ENCODE results near the gene CAPN10. TPM values are rescaled to one million over a fixed set of nuclear protein-coding genes. Genes with fewer than 3 reads are reported as not detected.

The CAPN10 gene
- total and polyA plus RNA-seq, 2 experiments from 2014 or later, result 24.2 to 28.8 TPM

GRCh38 chr2:240567872-240568677, 18.5 kb upstream of the CAPN10 start, which contains the start of gene RNPEPL1:
Gene RNPEPL1 (plus strand): TSS chr2:240568484. CDS start chr2:240568587, 103 bp downstream.
- no peak for TF ChIP-seq EZH2phosphoT487 (IDR thresholded peaks at IDR 0.05; ENCODE audit: low read depth, severe bottlenecking, unreplicated experiment)
- TF ChIP-seq EZH2 (IDR thresholded peaks at IDR 0.05; ENCODE audit: borderline replicate concordance), result no peak
- no peak for TF ChIP-seq CTCF (IDR thresholded peaks at IDR 0.05; ENCODE audit: poor library complexity)
- peak within 1 kb of the TSS; percentile 98 for H3K4me2 ChIP-seq
- H3K79me2 ChIP-seq, result peaks cover 40% of the 10 kb centered on the region
- no peaks in the 10 kb centered on the region for H3K9me3 ChIP-seq (ENCODE audit: low read depth)
- peak within 1 kb of the TSS; percentile 83 for H3K4me3 ChIP-seq
- H2AFZ ChIP-seq, result peak within 1 kb of the TSS; percentile 75
- DNase-seq (ENCODE audit: low spot score), result peak; percentile 83
- H3K4me1 ChIP-seq (ENCODE audit: insufficient read depth), result peaks cover 26% of the 10 kb centered on the region
- WGBS (ENCODE audit: low lambda C conversion rate, missing lambda C conversion rate), result 4% methylated on average over 15 of the region's 106 CpGs
- peak within 1 kb of the TSS; percentile 95 for H3K27ac ChIP-seq
- H3K27me3 ChIP-seq, result no peaks in the 10 kb centered on the region
- H3K36me3 ChIP-seq (replicated peaks; ENCODE audit: insufficient read depth, low read depth), result no peaks in the 10 kb centered on the region
- H4K20me1 ChIP-seq (ENCODE audit: insufficient read depth, poor library complexity, severe bottlenecking), result peaks cover 13% of the 10 kb centered on the region
- no peaks in the 10 kb centered on the region for H3K9me2 ChIP-seq (replicated peaks; ENCODE audit: insufficient read depth)

- peak; percentile 85 for DNase-seq (ENCODE audit: low spot score)
- Histone ChIP-seq H3K79me2 (peaks cover 32% of the 10 kb centered on the region), H3K9me2 (replicated peaks; ENCODE audit: insufficient read depth) (no peaks in the 10 kb centered on the region), H3K27me3 (no peaks in the 10 kb centered on the region), H3K4me2 (peak overlapping the region; percentile 96), H3K27ac (peak overlapping the region; percentile 80), H3K36me3 (replicated peaks; ENCODE audit: insufficient read depth, low read depth) (no peaks in the 10 kb centered on the region), H2AFZ (peak overlapping the region; percentile 31), H3K4me1 (ENCODE audit: insufficient read depth) (peaks cover 26% of the 10 kb centered on the region), H3K9me3 (ENCODE audit: low read depth) (no peaks in the 10 kb centered on the region), H4K20me1 (ENCODE audit: insufficient read depth, poor library complexity, severe bottlenecking) (peaks cover 13% of the 10 kb centered on the region), H3K4me3 (peak overlapping the region; percentile 83)
- 7% methylated on average over 39 of the region's 93 CpGs for WGBS (ENCODE audit: low lambda C conversion rate, missing lambda C conversion rate)
- TF ChIP-seq CTCF (IDR thresholded peaks at IDR 0.05; ENCODE audit: poor library complexity), result no peak
- TF ChIP-seq EZH2phosphoT487 (IDR thresholded peaks at IDR 0.05; ENCODE audit: low read depth, severe bottlenecking, unreplicated experiment), result no peak
Observed at GRCh38 chr2:240568678-240569522, 17.6 kb upstream of the CAPN10 start.

GRCh38 chr2:240569523-240569997, 17.0 kb upstream of the CAPN10 start:
- Histone ChIP-seq H3K36me3 (replicated peaks; ENCODE audit: insufficient read depth, low read depth) (no peaks in the 10 kb centered on the region), H2AFZ (no peak overlapping the region), H3K27me3 (no peaks in the 10 kb centered on the region), H3K79me2 (peaks cover 27% of the 10 kb centered on the region), H3K4me2 (peak overlapping the region; percentile 96), H3K4me3 (peak overlapping the region; percentile 83), H3K27ac (peak overlapping the region; percentile 80), H3K9me3 (ENCODE audit: low read depth) (no peaks in the 10 kb centered on the region), H3K4me1 (ENCODE audit: insufficient read depth) (peaks cover 26% of the 10 kb centered on the region), H4K20me1 (ENCODE audit: insufficient read depth, poor library complexity, severe bottlenecking) (peaks cover 13% of the 10 kb centered on the region), H3K9me2 (replicated peaks; ENCODE audit: insufficient read depth) (no peaks in the 10 kb centered on the region)
- TF ChIP-seq CTCF (IDR thresholded peaks at IDR 0.05; ENCODE audit: poor library complexity) (no peak), EZH2phosphoT487 (IDR thresholded peaks at IDR 0.05; ENCODE audit: low read depth, severe bottlenecking, unreplicated experiment) (no peak)
- WGBS (ENCODE audit: low lambda C conversion rate, missing lambda C conversion rate), result 88% methylated on average over 9 of the region's 9 CpGs
- no peak for DNase-seq (ENCODE audit: low spot score)
